Hematopoietic multipotent progenitor cell treated with erythropoietin and hydrocortisone succinate and interleukin-3 and kit ligand, for 4 days (in vitro differentiated cells): ENCODE data around the gene ADD3.
A peak's percentile ranks its signal among the peaks of the same experiment; 100 is the strongest.
"Not testable (repeated sequence)": the region's sequence is repeated elsewhere in the genome, so short reads cannot be mapped to it uniquely, and the experiment has no call there.

Experiments
- DNase-seq: peaks from one replicate; pipeline ENCODE4 v3.0.0-alpha.2; 2015

The ADD3 gene

GRCh38 chr10:110036640-110037039 is 28.9 kb downstream of the ADD3 start:
- no peak for DNase-seq

- DNase-seq = no peak
Measured at GRCh38 chr10:110039254-110039653, 31.5 kb downstream of the ADD3 start.

- DNase-seq = no peak
Measured at GRCh38 chr10:110040108-110040507, 32.3 kb downstream of the ADD3 start.

- no peak for DNase-seq
Measured at GRCh38 chr10:110040767-110041478, 33.1 kb downstream of the ADD3 start.

GRCh38 chr10:110041479-110041829 is 33.7 kb downstream of the ADD3 start:
- no peak for DNase-seq

- no peak for DNase-seq
Measured at GRCh38 chr10:110042181-110042580, 34.4 kb downstream of the ADD3 start.

GRCh38 chr10:110042891-110043290 is 35.1 kb downstream of the ADD3 start:
- no peak for DNase-seq

GRCh38 chr10:110044681-110045080 is 36.9 kb downstream of the ADD3 start:
- no peak for DNase-seq

GRCh38 chr10:110045772-110046171 is 38.0 kb downstream of the ADD3 start:
- DNase-seq = no peak

- not testable (repeated sequence) for DNase-seq
Measured at GRCh38 chr10:110048145-110048544, 40.4 kb downstream of the ADD3 start.

- no peak for DNase-seq
Measured at GRCh38 chr10:110048781-110049180, 41.0 kb downstream of the ADD3 start.

- not testable (repeated sequence) for DNase-seq
Measured at GRCh38 chr10:110049889-110050591, 42.3 kb downstream of the ADD3 start.

- DNase-seq = no peak
Measured at GRCh38 chr10:110051487-110051886, 43.7 kb downstream of the ADD3 start.

GRCh38 chr10:110052916-110053315 is 45.1 kb downstream of the ADD3 start:
- DNase-seq = no peak

- DNase-seq = no peak
Measured at GRCh38 chr10:110056822-110057221, 49.0 kb downstream of the ADD3 start.

- no peak for DNase-seq
Measured at GRCh38 chr10:110057456-110057855, 49.7 kb downstream of the ADD3 start.

GRCh38 chr10:110058212-110058611 is 50.4 kb downstream of the ADD3 start:
- peak; percentile 26 for DNase-seq

GRCh38 chr10:110059925-110060324 is 52.1 kb downstream of the ADD3 start:
- DNase-seq = no peak

- DNase-seq = no peak
Measured at GRCh38 chr10:110061687-110062086, 53.9 kb downstream of the ADD3 start.

GRCh38 chr10:110065269-110065668 is 57.5 kb downstream of the ADD3 start:
- no peak for DNase-seq

- peak; percentile 94 for DNase-seq
Measured at GRCh38 chr10:110067960-110068770, 60.4 kb downstream of the ADD3 start.

- DNase-seq = no peak
Measured at GRCh38 chr10:110068780-110069179, 61.0 kb downstream of the ADD3 start.

- DNase-seq = peak; percentile 64
Measured at GRCh38 chr10:110069502-110069982, 61.8 kb downstream of the ADD3 start.

- DNase-seq = no peak
Measured at GRCh38 chr10:110073896-110074295, 66.1 kb downstream of the ADD3 start.
